Right forelimb (tissue), 1 donor: ENCODE data around the gene FGGY.
"Not testable (repeated sequence)": the region's sequence is repeated elsewhere in the genome, so short reads cannot be mapped to it uniquely, and the experiment has no call there.

Experiments
- DNase-seq: peaks from one replicate; pipeline ENCODE4 v3.0.0-alpha.2; 2018

The FGGY gene

DNA sequence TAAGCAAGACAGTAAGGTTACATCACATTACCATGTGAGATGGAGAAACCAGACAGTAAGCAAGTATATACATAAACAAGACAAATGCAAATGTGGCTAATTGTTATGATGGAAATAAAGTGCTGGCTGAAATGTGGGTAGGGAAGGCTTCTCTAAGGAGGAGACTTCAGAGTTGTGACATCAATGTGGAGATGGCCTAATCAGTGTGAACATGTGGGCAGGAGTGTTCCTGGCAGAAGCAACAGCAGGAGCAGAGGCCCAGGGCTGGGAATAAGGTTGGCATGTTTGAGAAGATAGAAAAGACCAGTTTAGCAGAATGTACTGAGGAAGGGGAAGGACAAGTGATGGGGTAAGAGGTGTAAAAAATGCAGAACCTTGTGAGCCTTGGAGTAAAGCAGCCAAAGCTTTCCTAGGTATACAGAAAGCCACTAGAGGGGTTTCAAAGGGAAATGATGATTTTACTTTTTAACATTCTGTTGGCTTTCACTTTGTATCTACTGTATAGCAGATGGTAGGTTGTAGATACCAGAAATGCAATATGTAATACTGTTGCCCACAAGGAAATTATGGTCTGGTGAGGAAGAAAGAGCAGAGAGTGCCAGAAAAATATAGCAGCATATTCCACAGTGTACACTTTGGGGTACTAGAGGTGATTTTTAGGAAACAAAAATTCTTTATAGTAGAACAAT lies 197.4 kb downstream of the FGGY start:
- DNase-seq = no peak

DNA sequence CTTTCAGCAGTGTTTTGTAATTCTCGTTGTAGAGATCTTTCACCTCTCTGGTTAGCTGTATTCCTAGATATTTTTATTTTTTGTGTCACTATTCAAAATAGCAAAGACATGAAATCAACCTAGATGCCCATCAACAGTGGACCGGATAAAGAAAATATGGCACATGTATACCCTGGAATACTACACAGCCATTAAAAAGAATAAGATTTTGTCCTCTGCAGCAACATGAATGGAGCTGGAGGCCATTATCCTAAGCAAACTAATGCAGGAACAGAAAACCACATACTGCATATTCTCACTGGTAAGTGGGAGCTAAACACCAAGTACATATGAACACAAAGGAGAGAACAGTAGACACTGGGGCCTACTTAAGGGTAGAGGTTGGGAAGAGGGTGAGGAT lies 199.3 kb downstream of the FGGY start:
- DNase-seq = not testable (repeated sequence)

DNA sequence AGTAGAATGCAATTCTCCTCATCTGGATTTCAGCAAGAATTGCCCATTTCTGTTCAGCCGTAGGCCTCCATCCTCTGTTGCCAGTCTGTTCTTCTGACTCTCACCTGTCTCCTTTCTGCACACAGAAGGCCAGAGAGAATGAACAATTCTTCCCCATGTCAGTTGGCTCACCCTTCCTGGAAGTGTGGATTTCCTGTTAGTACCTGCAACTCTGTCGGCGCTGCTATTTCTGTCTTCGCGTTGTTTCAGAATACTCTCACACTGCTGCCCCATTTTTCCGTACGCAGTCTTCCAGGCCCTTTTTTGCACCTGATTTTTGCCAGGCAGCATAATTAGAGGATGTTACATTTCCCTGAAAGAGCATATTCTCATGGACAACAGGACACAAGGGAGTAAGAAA lies 200.7 kb downstream of the FGGY start:
- DNase-seq = no peak

DNA sequence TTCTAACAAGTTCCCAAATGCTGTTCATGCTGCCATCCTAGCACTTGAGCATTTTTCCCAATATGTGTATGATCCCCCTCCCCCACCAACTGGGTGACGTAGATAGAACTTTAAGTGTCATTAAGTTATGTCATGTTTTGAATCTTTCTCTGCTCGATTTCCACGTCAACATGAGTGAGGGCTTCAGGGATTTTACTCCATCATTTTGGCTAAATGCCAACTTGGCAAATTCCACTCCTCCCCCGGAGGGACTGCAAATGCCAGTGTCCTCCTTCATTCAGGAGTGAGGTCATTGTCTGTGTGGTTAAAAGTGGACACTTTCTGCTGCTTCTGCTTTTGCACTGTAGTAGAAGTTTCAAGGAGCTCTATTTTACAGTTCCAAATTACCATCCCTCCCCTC lies 201.7 kb downstream of the FGGY start:
- no peak for DNase-seq

DNA sequence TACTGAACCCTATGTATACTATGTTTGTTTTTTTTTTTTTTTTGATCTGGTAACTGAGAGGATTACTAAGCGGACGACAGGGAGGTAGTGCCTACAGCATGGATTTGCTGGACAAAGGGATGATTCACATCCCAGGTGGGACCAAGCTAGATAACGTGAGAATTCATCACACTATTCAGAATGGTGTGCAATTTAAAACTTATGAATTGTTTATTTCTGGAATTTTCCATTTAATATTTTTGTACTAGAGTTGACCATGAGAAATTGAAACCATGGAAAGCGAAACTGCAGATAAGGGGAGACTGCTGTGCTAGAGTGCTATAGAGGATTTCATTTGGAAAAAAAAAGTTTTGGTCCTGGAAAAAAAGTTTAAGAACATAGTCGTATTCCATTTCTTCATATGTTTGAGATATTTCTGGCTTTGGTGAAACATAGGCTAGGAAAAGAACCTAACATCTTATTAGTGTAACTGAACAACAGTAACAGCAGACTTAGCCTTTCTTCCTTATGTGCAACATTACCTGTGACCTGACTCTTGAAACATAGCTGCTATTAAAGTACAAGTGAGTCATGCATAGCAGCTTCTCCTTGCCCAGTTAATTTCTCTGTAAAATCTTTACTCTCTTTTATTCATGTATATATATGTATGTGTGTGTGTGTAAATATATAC lies 202.5 kb downstream of the FGGY start:
- DNase-seq = no peak

DNA sequence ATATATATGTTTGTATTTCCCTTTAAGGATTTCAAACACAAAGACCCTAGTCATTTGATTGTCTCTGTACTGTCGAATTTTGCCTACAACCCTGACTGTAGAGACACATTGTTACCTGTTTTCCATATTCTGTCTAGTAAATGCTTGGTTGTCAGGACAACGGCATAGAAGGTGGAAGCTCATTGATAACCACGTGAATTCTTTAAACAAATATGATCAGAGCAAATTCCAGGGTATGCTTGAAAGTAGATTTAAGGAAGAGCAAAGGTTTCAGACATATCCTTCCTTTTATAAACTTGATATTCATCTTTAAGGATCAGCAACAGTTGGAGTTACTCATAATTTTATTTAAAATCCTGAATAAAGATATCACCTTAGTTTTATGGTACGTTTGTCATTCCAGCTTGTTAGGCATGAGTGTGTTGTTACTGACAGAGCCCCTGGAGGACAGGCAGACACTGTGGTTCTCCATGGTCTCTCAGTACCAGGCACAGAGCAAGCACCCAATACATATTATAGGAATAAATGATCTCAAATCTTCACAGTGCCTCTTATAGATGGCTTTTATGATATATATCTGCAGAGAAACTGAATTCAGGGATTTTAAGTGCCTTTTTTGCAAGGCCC lies 203.2 kb downstream of the FGGY start:
- DNase-seq = no peak

DNA sequence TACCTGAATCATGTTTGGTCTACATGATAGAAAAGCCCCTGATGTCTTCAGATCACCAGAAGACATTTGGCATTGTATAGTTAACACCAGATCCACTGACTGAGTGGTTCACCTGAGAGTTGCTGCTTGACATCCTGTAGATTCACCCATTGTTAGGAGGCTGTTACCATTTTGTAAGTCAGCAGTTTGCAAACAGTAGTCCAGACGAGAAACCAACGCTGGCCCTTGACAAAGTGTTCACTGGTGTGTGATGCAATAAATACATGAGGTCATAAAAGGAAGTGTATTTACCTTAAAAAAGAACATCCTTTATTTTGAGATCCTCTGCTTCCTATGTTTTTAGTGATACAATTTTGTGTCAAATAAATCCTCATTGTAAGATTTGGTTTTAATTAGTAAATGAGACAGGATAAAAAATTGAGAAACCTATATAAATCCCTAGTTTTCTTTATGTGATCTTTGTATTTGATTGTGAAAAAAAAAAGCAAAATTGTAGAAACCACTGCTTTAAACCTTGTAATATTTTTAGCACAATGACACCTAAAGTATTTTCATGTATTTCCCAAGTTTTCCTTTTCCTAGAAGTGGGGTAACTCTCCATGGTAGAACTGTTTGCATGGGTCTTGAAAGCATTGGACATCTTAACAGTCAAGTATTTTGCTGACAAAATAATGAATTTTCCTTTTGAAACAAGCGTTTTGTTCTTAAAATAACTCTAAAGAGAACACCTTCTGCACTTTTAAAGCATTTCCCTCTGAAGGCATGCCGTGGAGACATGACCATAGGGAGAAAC lies 204.3 kb downstream of the FGGY start:
- DNase-seq = no peak

DNA sequence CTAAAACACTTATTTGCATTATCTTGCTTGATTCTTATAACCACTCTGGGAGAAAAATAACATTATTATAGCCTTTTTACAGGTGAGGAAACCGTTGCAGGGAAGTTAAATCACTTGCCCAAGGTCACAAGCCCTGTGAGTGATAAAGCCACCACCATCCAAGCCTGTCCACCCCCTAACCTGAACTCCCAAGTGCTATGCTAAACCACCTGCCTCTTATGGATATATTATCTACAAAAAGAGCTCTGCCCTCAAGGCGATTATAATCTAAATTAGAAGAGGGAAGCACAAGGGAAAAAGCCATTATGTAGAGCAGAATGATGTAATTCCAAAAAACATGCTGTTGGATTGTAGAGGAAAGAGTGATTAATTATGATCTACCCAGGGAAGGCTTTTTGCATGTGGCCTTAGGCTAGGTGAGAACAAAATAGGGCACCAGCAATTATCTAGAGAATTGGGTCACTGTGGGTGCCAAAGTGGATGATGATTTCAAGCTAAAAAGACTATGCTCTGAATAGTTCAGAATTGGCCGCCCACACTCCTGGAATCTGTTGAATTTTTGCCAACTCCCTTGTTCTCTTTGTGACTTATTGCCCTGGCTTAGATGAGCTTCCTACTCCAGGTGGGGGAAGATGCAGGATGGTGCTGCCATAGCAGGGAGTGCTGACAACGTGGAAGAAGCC lies 205.3 kb downstream of the FGGY start:
- no peak for DNase-seq

DNA sequence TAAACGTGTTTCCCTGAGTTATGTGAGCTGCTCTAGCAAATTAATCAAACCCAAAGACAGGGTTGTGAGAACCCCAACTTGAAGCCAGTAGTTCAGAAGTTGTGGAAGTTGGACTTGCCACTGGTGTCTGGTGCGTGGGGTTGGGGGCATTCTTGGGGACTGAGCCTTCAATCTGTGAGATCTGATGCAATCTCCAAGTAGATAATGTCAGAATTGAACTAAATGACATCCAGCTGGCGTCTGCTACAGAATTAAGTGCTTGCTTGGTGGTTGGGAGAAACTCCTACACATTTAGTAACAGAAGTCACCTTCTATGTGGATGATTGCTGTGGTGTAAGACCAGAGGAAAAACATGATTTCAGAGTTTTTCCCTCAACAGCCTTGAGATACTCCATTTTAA lies 207.4 kb downstream of the FGGY start:
- DNase-seq = no peak

DNA sequence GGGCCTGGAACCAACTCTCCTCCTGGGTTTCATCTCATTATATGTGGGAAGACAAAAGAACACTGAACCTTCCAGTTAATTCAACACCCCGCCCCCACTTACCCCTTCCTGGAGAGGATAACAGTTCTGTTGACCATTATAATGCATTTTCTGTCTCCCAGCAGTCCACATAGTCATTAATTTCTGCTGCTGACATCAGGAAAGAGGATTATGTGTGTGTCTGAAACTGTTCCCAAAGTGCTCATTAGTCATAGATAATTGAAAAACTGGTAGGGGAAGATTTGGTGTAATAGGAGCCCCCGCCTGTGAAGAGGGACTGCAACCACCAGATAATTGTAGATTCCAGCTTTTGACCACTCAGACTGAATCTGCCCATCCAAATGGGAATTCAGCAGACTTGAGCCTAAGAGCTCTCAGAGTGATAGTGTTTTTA lies 208.7 kb downstream of the FGGY start:
- DNase-seq = no peak

DNA sequence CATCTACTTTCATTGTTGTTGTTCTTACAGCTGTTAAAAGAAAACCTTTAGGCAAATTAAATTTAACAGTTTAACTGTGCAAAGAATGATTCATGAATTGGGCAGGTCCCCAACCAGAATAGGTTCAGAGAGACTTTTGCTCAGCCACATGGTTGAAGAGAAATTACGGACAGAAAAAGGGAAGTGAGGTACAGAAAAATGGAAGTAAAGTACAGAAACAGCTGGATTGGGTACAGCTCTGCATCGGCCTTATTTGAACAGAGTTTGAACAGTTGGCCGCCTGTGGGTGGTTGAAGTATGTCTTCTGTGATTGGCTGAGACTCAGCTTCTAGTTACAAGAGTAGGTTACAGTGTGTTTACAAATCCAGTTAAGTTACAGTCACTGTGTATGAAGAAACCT lies 210.1 kb downstream of the FGGY start:
- no peak for DNase-seq

DNA sequence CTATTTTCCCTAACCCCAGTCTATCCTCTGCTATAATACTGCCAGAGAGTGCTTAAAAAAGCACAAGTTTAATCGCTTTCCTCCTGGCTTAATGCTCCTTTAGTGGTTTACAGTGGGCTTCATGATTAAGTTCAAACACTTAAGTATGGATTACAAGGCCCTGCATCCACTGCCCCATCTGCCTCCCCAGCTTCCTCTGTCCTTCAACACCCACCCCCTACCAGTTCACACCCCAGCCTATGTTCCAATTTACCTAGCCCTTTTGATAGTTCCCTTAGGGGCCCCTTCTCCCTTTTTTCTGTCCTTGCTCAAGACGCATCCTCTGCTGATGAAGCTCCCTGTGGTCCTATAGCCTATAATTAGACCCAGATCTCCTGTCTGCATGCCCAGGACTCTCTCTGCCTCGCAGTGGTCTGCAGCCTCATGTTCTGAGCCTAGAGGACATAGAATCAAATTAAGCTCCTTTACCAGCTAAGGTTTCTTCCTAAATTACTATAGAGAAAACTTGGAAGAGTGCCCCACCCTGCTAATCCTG lies 212.5 kb downstream of the FGGY start:
- no peak for DNase-seq

DNA sequence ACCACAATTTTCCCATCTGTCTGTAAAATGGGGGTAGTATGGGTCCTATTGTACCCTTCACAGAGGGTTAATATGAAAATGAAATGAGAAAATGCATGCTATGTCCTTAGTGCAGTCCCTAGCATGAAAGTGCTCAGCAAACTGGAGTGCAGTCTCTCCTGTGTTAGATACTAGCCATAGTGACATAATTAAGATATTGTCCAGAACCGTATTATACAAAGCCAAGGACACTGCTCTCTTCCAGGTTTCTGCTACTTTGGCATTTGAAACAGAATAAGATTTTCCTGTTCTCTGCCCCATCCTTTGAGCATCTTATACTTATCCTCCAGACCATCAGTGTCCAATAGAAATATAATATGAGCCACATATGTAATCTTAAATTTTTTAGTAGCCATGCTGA lies 213.4 kb downstream of the FGGY start:
- DNase-seq = no peak

DNA sequence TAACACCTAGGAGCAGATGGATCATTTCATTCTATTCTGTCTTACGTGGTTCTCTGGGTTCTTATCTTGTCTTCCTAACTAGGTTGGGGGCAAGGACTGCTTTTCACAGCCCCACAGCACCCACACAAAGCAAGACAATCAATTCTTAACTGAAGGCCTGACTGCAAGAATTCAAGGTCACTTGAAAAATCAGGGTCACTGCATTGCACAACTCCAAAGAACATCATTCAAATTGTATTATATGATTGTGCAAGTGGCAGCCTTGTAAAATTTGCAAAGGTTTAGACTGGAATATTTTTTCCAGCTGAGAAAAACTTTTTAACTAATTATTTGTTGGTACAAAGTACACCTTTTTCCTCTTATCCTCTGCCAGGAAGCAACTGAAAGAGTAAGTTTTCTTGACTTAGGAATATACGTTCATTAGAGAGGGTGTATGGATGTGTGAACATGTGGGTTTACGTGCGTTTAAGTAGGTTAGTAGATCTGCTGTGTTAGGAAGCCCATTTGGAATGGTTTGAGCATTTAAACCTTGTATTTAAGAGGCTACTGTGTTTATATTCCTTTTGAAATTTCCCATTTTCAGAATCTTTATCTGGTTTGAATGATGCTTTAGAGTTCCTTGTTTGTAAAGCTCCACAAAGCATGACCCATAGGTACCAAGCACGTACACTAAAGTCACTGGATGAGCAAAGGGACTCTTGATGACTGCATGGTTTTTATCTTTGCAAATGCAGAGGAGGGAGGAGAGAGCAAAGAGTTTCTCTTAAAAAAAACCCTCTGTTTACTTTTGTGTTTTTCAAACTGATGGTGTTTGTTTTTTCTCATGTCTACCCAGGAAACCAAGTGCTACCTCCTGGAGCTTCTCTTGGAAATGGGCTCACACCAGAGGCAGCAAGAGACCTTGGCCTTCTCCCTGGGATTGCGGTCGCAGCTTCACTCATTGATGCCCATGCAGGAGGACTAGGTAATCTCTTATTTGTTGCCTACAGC lies 214.9 kb downstream of the FGGY start:
- no peak for DNase-seq

DNA sequence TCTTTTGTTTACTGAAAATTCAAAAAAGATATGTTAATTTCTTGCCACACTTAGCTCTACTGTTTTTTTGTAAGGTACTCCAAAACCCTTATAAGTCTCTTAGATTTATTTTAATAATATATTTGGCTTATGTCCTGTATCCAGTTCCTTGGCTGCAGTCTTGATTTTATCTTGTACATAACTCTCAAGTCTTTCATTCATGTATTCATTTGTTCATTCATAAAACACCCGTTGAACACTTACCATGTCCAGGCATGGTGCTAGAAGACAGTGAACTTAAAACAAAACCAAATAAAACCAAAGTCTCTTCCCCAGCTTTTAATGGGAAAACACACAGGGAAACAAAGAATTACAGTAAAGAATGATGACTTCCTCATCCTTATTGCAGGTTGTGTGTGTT lies 215.8 kb downstream of the FGGY start:
- DNase-seq = no peak

DNA sequence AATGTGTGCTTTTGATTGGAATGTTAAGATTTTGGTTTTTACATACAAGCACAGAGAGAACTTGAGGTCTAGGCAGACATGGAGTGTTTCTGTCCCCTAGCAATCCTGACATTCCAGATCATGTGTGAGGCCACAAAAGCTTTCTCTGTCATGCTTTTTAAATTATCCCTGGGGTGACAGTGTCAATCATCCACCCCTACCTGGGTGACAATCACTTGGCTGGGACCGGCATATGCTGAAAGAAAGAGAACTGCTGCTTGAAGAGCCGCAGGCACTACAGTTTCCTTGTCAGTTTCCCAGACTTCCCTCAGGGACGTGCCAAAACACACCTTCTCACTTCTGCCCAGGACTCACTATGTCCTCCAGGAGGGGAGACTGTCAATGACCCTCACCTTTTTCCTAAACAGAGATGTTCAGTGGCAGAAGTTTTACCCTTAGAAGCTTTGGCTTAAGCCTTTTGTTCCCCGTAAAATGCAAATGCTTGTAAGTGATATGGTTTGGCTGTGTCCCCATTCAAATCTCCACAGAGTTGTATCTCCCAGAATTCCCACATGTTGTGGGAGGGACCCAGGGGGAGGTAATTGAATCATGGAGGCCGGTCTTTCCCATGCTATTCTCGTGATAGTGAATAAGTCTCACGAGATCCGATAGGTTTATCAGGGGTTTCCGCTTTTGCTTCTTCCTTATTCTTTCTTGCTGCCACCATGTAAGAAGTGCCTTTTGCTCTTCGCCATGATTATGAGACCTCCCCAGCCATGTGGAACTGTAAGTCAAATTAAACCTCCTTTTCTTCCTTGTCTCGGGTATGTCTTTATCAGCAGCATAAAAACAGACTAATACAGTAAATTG lies 217.4 kb downstream of the FGGY start:
- DNase-seq = no peak

DNA sequence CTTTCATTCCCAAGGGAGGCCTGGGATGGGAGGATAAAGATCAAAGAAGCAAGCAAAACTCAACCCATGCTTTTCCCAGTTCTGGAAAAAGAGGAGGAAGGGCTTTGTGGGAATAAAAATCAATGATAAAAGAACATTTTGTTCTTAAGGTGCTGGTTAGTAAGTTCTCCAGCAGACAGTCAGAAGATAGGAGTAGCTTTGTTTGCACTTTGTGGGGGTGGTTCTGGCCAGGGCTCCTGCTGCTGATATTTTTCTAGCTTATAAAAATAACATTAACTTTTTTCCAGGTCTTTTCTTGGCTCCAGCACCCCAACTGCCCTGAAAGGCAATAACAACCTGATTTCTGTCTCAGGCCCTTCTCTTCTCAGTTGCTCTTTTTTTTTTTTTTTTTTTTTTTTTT lies 220.0 kb downstream of the FGGY start:
- DNase-seq = no peak

DNA sequence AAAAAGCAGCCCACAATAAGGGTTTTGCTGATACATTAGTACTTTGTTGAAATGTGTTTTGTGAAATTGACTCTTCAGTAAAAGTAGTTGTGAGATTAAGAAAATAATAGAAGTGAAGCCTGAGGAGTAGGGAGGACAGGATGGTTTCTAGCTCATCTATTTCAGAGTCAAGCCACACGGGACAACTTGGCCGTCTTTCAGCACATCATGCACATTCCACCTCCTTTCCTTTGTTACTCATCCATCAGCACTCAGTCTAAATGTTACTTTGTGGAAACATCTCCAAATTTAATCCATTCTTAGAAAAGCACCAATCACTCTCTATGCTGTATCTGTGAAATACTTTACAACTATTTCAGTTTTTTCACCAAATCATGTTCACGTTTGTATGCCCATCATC lies 223.3 kb downstream of the FGGY start:
- no peak for DNase-seq

DNA sequence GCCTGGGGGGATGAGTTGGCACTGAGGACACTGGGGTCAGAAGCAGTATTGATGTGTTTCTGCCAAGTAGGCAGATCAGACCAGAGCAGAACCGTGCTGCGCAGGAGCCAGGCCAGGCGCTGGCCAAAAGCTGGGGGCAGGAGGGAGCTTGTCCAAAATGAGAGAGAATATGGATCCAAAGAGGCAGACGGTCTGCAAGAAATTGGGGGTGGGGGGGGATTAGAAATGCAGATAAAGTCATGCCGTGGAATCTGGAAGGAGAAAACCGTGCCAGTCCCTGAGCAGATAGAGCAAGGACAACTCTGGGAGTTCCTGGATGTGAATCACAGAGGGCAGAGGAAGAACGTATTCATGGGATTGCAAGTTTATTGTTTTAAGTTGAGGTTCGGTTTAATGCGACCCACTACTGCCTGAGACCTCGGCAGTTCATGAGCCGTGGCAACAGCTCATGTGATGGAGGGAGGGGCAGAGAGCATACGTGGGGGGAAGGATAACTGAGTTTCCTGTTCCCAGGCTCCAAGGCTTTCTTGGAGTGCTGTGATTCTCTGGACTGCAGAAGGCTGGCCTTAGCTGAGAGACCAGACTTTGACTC lies 224.0 kb downstream of the FGGY start:
- no peak for DNase-seq

DNA sequence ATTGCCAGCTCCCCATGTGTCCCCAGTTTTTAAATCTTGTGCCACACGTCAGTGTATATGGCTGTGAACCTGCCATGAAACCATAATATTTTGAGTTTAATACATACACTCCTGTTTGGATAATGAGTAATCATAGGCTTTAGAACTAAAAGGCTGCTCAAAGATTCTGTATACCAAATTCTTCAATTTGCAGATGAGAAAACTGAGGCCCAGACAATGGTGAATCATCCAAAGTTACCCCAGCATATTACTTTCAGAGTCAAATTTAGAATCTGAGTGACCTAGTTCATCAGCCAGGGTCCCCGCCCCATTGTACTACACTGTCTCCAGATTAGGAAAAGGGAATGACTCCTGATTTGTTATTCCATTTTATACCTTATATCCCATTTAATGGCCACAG lies 224.6 kb downstream of the FGGY start:
- no peak for DNase-seq
